ENCODE results near the gene ADNP2.

The ADNP2 gene

GRCh38 chr18:80068571-80069272 lies 40.3 kb upstream of the ADNP2 start:
- no peak overlapping the region for H2BK120ac ChIP-seq (ENCODE audit: low read depth, low read length)
- H3K79me2 ChIP-seq (ENCODE audit: control insufficient read depth, insufficient read depth, low read length): no peaks in the 10 kb centered on the region
- no peak overlapping the region for H3K4ac ChIP-seq (ENCODE audit: low read depth, low read length)
- no peak overlapping the region for H3K9ac ChIP-seq (ENCODE audit: low read length)
- no peak overlapping the region for H3K4me3 ChIP-seq (ENCODE audit: low read length)
- no peaks in the 10 kb centered on the region for H3K4me1 ChIP-seq (ENCODE audit: control insufficient read depth, low read depth, low read length)
- H3K56ac ChIP-seq (ENCODE audit: low read length): no peak overlapping the region
- no peak overlapping the region for H2BK15ac ChIP-seq (replicated peaks; ENCODE audit: low read depth)
- no peak for DNase-seq
- no peak overlapping the region for H3K23ac ChIP-seq (ENCODE audit: low read length)
- no peak overlapping the region for H3K4me2 ChIP-seq (ENCODE audit: low read length)
- no peaks in the 10 kb centered on the region for H3K79me1 ChIP-seq (ENCODE audit: low read length)
- H2AK5ac ChIP-seq (ENCODE audit: low read length): no peak overlapping the region
- no peak overlapping the region for H4K5ac ChIP-seq (ENCODE audit: low read length)
- H4K8ac ChIP-seq (ENCODE audit: low read depth, low read length): no peak overlapping the region
- WGBS (ENCODE audit: extremely low coverage, insufficient coverage, low lambda C conversion rate): no CpG with 5 or more reads among the region's 10 CpGs
- H3K27ac ChIP-seq (ENCODE audit: low read depth, low read length): no peak overlapping the region
- H2BK5ac ChIP-seq (ENCODE audit: low read length): no peak overlapping the region
- H3K27me3 ChIP-seq (ENCODE audit: insufficient read depth, low read length, poor library complexity): no peaks in the 10 kb centered on the region
- H3K36me3 ChIP-seq (ENCODE audit: control insufficient read depth, insufficient read depth, low read length): no peaks in the 10 kb centered on the region
- H3K18ac ChIP-seq (ENCODE audit: low read length): no peak overlapping the region

- H2BK15ac ChIP-seq (replicated peaks; ENCODE audit: low read depth): no peak overlapping the region
- no peak overlapping the region for H3K23ac ChIP-seq (ENCODE audit: low read length)
- H3K4ac ChIP-seq (ENCODE audit: low read depth, low read length): no peak overlapping the region
- H3K79me1 ChIP-seq (ENCODE audit: low read length): no peaks in the 10 kb centered on the region
- no peak overlapping the region for H2BK5ac ChIP-seq (ENCODE audit: low read length)
- H3K27ac ChIP-seq (ENCODE audit: low read depth, low read length): no peak overlapping the region
- no peak overlapping the region for H2AK5ac ChIP-seq (ENCODE audit: low read length)
- no peak overlapping the region for H3K56ac ChIP-seq (ENCODE audit: low read length)
- H3K4me3 ChIP-seq (ENCODE audit: low read length): no peak overlapping the region
- H3K27me3 ChIP-seq (ENCODE audit: insufficient read depth, low read length, poor library complexity): no peaks in the 10 kb centered on the region
- no peak overlapping the region for H3K18ac ChIP-seq (ENCODE audit: low read length)
- no peak overlapping the region for H3K4me2 ChIP-seq (ENCODE audit: low read length)
- H3K36me3 ChIP-seq (ENCODE audit: control insufficient read depth, insufficient read depth, low read length): no peaks in the 10 kb centered on the region
- no peaks in the 10 kb centered on the region for H3K79me2 ChIP-seq (ENCODE audit: control insufficient read depth, insufficient read depth, low read length)
- no peak overlapping the region for H3K9ac ChIP-seq (ENCODE audit: low read length)
- H2BK120ac ChIP-seq (ENCODE audit: low read depth, low read length): no peak overlapping the region
- peak; percentile 15 for DNase-seq
- WGBS (ENCODE audit: extremely low coverage, insufficient coverage, low lambda C conversion rate): no CpG with 5 or more reads among the region's 4 CpGs
- H4K5ac ChIP-seq (ENCODE audit: low read length): no peak overlapping the region
- no peaks in the 10 kb centered on the region for H3K4me1 ChIP-seq (ENCODE audit: control insufficient read depth, low read depth, low read length)
- no peak overlapping the region for H4K8ac ChIP-seq (ENCODE audit: low read depth, low read length)
These were observed 38.2 kb upstream of the ADNP2 start for GRCh38 chr18:80070825-80071224.

GRCh38 chr18:80074183-80074582 lies 34.9 kb upstream of the ADNP2 start:
- Histone ChIP-seq H3K4me1 (ENCODE audit: control insufficient read depth, low read depth, low read length) (no peaks in the 10 kb centered on the region), H4K8ac (ENCODE audit: low read depth, low read length) (no peak overlapping the region), H3K56ac (ENCODE audit: low read length) (no peak overlapping the region), H3K36me3 (ENCODE audit: control insufficient read depth, insufficient read depth, low read length) (no peaks in the 10 kb centered on the region), H2BK5ac (ENCODE audit: low read length) (no peak overlapping the region), H3K79me1 (ENCODE audit: low read length) (no peaks in the 10 kb centered on the region), H4K5ac (ENCODE audit: low read length) (no peak overlapping the region), H3K23ac (ENCODE audit: low read length) (no peak overlapping the region), H2AK5ac (ENCODE audit: low read length) (no peak overlapping the region), H2BK15ac (replicated peaks; ENCODE audit: low read depth) (no peak overlapping the region), H3K4me2 (ENCODE audit: low read length) (no peak overlapping the region), H3K4me3 (ENCODE audit: low read length) (no peak overlapping the region), H2BK120ac (ENCODE audit: low read depth, low read length) (no peak overlapping the region), H3K4ac (ENCODE audit: low read depth, low read length) (no peak overlapping the region), H3K79me2 (ENCODE audit: control insufficient read depth, insufficient read depth, low read length) (no peaks in the 10 kb centered on the region), H3K9ac (ENCODE audit: low read length) (no peak overlapping the region), H3K27me3 (ENCODE audit: insufficient read depth, low read length, poor library complexity) (no peaks in the 10 kb centered on the region), H3K18ac (ENCODE audit: low read length) (no peak overlapping the region), H3K27ac (ENCODE audit: low read depth, low read length) (no peak overlapping the region)
- WGBS (ENCODE audit: extremely low coverage, insufficient coverage, low lambda C conversion rate): no CpG with 5 or more reads among the region's 5 CpGs
- no peak for DNase-seq

GRCh38 chr18:80074697-80075096 lies 34.4 kb upstream of the ADNP2 start:
- Histone ChIP-seq H3K18ac (ENCODE audit: low read length) (no peak overlapping the region), H2AK5ac (ENCODE audit: low read length) (no peak overlapping the region), H3K36me3 (ENCODE audit: control insufficient read depth, insufficient read depth, low read length) (no peaks in the 10 kb centered on the region), H3K27ac (ENCODE audit: low read depth, low read length) (no peak overlapping the region), H3K4me3 (ENCODE audit: low read length) (no peak overlapping the region), H3K27me3 (ENCODE audit: insufficient read depth, low read length, poor library complexity) (no peaks in the 10 kb centered on the region), H3K23ac (ENCODE audit: low read length) (no peak overlapping the region), H3K4ac (ENCODE audit: low read depth, low read length) (no peak overlapping the region), H3K79me1 (ENCODE audit: low read length) (no peaks in the 10 kb centered on the region), H3K56ac (ENCODE audit: low read length) (no peak overlapping the region), H4K5ac (ENCODE audit: low read length) (no peak overlapping the region), H2BK120ac (ENCODE audit: low read depth, low read length) (no peak overlapping the region), H2BK5ac (ENCODE audit: low read length) (no peak overlapping the region), H3K79me2 (ENCODE audit: control insufficient read depth, insufficient read depth, low read length) (no peaks in the 10 kb centered on the region), H2BK15ac (replicated peaks; ENCODE audit: low read depth) (no peak overlapping the region), H3K4me2 (ENCODE audit: low read length) (no peak overlapping the region), H4K8ac (ENCODE audit: low read depth, low read length) (no peak overlapping the region), H3K4me1 (ENCODE audit: control insufficient read depth, low read depth, low read length) (no peaks in the 10 kb centered on the region), H3K9ac (ENCODE audit: low read length) (no peak overlapping the region)
- no CpG with 5 or more reads among the region's 8 CpGs for WGBS (ENCODE audit: extremely low coverage, insufficient coverage, low lambda C conversion rate)
- DNase-seq: no peak

- Histone ChIP-seq H3K27ac (ENCODE audit: low read depth, low read length) (no peak overlapping the region), H2BK15ac (replicated peaks; ENCODE audit: low read depth) (no peak overlapping the region), H3K36me3 (ENCODE audit: control insufficient read depth, insufficient read depth, low read length) (no peaks in the 10 kb centered on the region), H2BK120ac (ENCODE audit: low read depth, low read length) (no peak overlapping the region), H4K8ac (ENCODE audit: low read depth, low read length) (no peak overlapping the region), H3K4me1 (ENCODE audit: control insufficient read depth, low read depth, low read length) (no peaks in the 10 kb centered on the region), H3K79me2 (ENCODE audit: control insufficient read depth, insufficient read depth, low read length) (no peaks in the 10 kb centered on the region), H3K9ac (ENCODE audit: low read length) (no peak overlapping the region), H3K18ac (ENCODE audit: low read length) (no peak overlapping the region), H3K79me1 (ENCODE audit: low read length) (no peaks in the 10 kb centered on the region), H3K4me3 (ENCODE audit: low read length) (no peak overlapping the region), H3K4ac (ENCODE audit: low read depth, low read length) (no peak overlapping the region), H3K4me2 (ENCODE audit: low read length) (no peak overlapping the region), H2BK5ac (ENCODE audit: low read length) (no peak overlapping the region), H3K56ac (ENCODE audit: low read length) (no peak overlapping the region), H4K5ac (ENCODE audit: low read length) (no peak overlapping the region), H2AK5ac (ENCODE audit: low read length) (no peak overlapping the region), H3K23ac (ENCODE audit: low read length) (no peak overlapping the region), H3K27me3 (ENCODE audit: insufficient read depth, low read length, poor library complexity) (no peaks in the 10 kb centered on the region)
- no CpG with 5 or more reads among the region's 7 CpGs for WGBS (ENCODE audit: extremely low coverage, insufficient coverage, low lambda C conversion rate)
- DNase-seq: no peak
These were observed 33.1 kb upstream of the ADNP2 start for GRCh38 chr18:80075940-80076339.

GRCh38 chr18:80076379-80076778 lies 32.7 kb upstream of the ADNP2 start:
- Histone ChIP-seq H3K27me3 (ENCODE audit: insufficient read depth, low read length, poor library complexity) (no peaks in the 10 kb centered on the region), H2BK5ac (ENCODE audit: low read length) (no peak overlapping the region), H3K79me2 (ENCODE audit: control insufficient read depth, insufficient read depth, low read length) (no peaks in the 10 kb centered on the region), H3K18ac (ENCODE audit: low read length) (no peak overlapping the region), H2BK120ac (ENCODE audit: low read depth, low read length) (no peak overlapping the region), H3K56ac (ENCODE audit: low read length) (no peak overlapping the region), H4K8ac (ENCODE audit: low read depth, low read length) (no peak overlapping the region), H3K4ac (ENCODE audit: low read depth, low read length) (no peak overlapping the region), H3K4me2 (ENCODE audit: low read length) (no peak overlapping the region), H4K5ac (ENCODE audit: low read length) (no peak overlapping the region), H2AK5ac (ENCODE audit: low read length) (no peak overlapping the region), H3K23ac (ENCODE audit: low read length) (no peak overlapping the region), H2BK15ac (replicated peaks; ENCODE audit: low read depth) (no peak overlapping the region), H3K4me1 (ENCODE audit: control insufficient read depth, low read depth, low read length) (no peaks in the 10 kb centered on the region), H3K9ac (ENCODE audit: low read length) (no peak overlapping the region), H3K36me3 (ENCODE audit: control insufficient read depth, insufficient read depth, low read length) (no peaks in the 10 kb centered on the region), H3K79me1 (ENCODE audit: low read length) (no peaks in the 10 kb centered on the region), H3K27ac (ENCODE audit: low read depth, low read length) (no peak overlapping the region), H3K4me3 (ENCODE audit: low read length) (no peak overlapping the region)
- no peak for DNase-seq
- WGBS (ENCODE audit: extremely low coverage, insufficient coverage, low lambda C conversion rate): no CpG with 5 or more reads among the region's 9 CpGs

All from mesendoderm (in vitro differentiated cells).